ENCODE data around the gene CD53.
"Not testable (repeated sequence)": the region's sequence is repeated elsewhere in the genome, so short reads cannot be mapped to it uniquely, and the experiment has no call there.

The CD53 gene

DNA sequence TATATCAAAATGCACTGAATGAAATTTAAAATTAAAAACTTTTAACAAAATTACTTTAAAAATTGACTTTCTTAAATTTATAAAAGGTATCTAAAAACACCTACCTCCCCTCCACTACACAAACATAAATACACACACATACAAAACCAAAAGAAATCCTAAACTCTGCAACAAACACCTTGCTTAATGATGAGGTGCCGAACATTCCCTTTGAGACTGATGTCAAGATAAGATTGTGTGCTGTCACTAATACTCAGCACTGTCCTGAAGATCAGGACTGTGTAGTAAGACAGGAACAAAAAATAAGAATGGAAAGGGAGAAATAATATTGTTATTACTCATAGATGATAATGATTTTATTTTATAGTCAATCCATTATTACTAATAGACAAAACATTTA is 45.1 kb downstream of the CD53 start:
- DNase-seq: no peak

DNA sequence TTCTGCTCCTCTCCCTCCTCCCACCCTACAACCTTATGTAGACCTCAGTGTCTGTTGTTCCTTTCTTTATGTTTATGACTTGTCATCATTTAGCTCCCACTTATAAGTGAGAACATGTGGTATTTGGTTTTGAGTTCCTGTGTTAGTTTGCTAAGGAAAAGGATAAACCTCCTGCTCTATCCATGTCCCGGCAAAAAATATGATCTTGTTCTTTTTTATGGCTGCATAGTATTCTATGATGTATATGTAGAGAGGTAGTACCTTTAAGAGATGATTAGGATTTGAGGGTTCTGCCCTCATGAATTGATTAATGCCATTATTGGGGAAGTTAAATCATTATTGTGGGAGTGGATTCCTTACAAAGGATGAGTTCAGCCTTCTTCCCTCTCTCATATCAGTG is 49.0 kb downstream of the CD53 start:
- DNase-seq: no peak

GRCh38 chr1:110927484-110928075 is 54.6 kb downstream of the CD53 start:
- no peak for DNase-seq

DNA sequence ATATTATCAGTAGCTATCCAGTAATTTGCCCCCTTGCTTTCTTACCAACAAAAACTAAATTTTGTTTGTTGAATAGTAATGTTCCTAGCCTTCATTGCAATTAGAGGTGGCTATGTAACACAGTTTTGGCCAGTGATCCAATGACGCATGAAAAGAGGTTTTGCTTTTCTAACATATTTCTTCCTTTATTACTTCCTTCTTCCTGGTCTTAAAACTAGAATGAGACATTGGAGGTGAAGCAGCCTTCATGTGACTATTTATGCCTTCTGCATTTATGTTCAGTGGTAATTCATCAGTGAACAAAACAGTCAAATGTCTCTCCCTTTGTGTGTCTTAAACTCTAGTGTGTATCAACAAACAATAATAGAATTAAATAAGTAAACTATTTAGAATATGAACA is 55.2 kb downstream of the CD53 start:
- DNase-seq: no peak

DNA sequence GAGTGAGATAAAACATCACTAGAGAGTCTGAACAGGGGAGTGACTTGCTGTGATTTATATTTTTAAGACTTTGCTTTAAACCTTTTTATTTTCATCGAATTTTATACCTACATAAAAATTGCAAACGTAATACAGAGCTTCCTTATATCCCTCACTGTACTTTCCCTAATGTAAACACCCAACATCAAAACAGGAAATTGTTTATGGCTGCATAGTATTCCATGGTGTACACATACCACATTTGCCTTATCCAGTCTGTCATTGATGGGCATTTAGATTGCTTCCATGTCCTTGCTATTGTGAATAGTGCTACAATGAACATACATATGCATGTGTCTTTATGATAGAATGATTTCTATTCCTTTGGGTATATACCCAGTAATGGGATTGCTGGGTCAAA is 56.0 kb downstream of the CD53 start:
- no peak for DNase-seq

GRCh38 chr1:110931097-110931496 is 58.1 kb downstream of the CD53 start:
- DNase-seq: not testable (repeated sequence)

DNA sequence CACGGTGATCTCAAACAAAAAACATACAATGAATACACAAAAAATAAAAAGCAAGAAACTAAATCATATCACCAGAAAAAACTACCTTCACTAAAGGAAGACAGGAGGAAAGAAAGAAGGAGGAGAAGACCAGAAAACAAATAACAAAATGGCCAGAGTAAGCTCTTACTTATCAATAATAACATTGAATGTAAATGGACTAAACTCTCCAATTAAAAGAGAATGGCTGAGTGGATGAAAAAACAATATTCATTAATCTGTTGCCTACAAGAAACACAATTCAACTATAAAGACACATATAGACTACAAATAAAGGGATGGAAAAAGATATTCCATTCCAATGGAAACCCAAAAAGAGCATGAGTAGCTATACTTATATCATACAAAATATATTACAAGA is 63.6 kb downstream of the CD53 start:
- no peak for DNase-seq

GRCh38 chr1:110944806-110945205 is 71.9 kb downstream of the CD53 start:
- DNase-seq: no peak

DNA sequence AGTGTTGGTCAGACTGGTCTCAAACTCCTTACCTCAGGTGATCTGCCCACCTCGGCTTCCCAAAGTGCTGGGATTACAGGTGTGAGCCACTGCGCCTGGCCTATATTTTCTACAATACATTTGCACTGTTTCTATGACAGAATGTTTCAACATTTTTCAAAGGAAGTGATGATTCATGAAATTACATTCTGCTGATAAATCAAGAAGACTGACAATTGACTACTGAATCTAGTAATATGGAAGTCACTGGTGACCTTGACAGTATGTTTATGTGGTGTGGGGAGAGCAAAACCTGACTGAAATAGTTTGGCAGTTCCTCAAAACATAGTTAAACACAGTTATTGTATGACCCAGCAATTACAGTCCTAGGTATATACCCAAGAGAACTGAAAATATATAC is 72.7 kb downstream of the CD53 start:
- DNase-seq: no peak

DNA sequence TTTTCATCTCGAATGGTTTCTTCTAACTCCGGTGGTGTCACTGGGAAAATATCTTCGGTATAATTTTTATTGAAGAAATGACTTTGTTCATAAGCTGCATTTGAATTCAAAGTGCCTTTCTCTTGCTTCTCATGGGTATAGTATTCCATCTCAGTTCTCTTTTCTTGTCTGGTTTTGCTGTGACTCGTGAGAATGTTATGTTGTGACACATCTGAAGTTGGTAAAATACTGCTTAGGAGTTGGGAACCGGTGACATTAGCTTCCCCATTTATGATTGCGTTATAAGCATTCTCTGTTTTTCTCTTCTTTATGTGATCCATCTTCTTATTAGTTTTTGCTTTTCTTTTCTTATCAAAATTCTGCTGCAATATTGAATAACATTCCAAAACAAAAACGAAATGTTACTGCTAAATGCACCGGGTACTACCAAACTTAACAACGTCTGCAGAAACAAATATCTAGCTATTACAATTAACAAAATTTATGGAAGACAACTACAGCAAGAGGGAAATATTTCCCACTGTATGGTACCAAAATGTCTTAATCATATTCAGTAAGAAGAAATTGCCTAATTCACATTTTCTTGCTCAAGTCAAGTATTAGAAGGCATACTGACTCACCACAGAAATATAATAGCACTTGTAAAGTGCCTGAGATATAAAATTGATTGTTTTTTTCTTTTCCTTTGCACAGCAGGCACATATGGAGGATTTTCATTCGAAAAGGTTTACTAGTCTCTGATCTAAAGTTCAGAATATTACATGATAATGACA is 75.3 kb downstream of the CD53 start:
- no peak for DNase-seq

Data from NCI-H187 (cell line).